Progenitor cell of endocrine pancreas (in vitro differentiated cells): ENCODE results near the gene ARHGEF33. TPM values are rescaled to one million over a fixed set of nuclear protein-coding genes. Genes with fewer than 3 reads are reported as not detected.
A peak's percentile ranks its signal among the peaks of the same experiment; 100 is the strongest.

Experiments used
- DNase-seq: peaks from one replicate; pipeline ENCODE4 v3.0.0; 2021; ENCODE audit warnings: low spot score; ENCODE audit not compliant: unreplicated experiment
- H3K27ac Mint-ChIP-seq: 2 replicates; pipeline ENCODE4 v1.8.0; 2021; ENCODE audit warnings: mild to moderate bottlenecking, moderate library complexity, mixed read lengths
- H3K27me3 Mint-ChIP-seq: 2 replicates; pipeline ENCODE4 v1.8.0; 2021; ENCODE audit warnings: mixed read lengths
- H3K36me3 Mint-ChIP-seq: 2 replicates; pipeline ENCODE4 v1.8.0; 2022; ENCODE audit warnings: mixed read lengths; ENCODE audit not compliant: insufficient read depth
- H3K4me1 Mint-ChIP-seq: 2 replicates; pipeline ENCODE4 v1.8.0; 2021; ENCODE audit warnings: low read depth, mixed read lengths
- H3K4me3 Mint-ChIP-seq: 2 replicates; pipeline ENCODE4 v1.8.0; 2021; ENCODE audit warnings: low read depth, mild to moderate bottlenecking, moderate library complexity, mixed read lengths
- H3K9me3 Mint-ChIP-seq: 2 replicates; pipeline ENCODE4 v1.8.0; 2021; ENCODE audit warnings: low read depth, mixed read lengths
- total RNA-seq: library from RNA; stranded (reverse); gene quantifications from 2 replicates; pipeline ENCODE4 v1.2.1, GENCODE V29; 2021
- TF ChIP-seq, protein P1 (sequence below): fragments of 200-600 bp; sonication (generic); IDR thresholded peaks from one replicate; pipeline ENCODE4 v1.5.0; 2021; ENCODE audit warnings: antibody characterized with exemption, mild to moderate bottlenecking; ENCODE audit not compliant: unreplicated experiment

Gene ARHGEF33
- total RNA-seq, 1 donor from 2014 or later = 1.4 TPM

DNA sequence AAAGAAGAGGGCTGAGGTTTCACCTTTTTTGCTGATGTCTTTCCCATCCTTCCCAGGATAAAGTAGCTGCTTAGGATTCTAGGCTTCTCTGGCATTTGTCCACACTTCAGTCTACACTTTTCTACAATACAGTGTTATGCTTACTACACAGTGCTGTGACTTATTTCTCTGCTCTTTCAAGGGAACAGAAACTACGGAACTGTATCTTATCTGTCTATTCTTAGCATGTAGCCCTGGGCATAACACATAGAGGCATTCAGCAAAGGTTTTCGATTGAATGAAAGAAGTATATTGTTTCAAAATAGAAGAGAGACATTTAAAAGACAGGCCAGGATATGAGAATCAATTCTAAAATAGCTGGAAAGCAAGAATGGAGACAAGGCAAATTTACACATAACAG lies 110.9 kb downstream of the ARHGEF33 start:
- no peaks in the 10 kb centered on the region for H3K27me3 Mint-ChIP-seq
- H3K4me3 Mint-ChIP-seq = no peak overlapping the region
- no peaks in the 10 kb centered on the region for H3K9me3 Mint-ChIP-seq
- TF ChIP-seq, protein P1, sequence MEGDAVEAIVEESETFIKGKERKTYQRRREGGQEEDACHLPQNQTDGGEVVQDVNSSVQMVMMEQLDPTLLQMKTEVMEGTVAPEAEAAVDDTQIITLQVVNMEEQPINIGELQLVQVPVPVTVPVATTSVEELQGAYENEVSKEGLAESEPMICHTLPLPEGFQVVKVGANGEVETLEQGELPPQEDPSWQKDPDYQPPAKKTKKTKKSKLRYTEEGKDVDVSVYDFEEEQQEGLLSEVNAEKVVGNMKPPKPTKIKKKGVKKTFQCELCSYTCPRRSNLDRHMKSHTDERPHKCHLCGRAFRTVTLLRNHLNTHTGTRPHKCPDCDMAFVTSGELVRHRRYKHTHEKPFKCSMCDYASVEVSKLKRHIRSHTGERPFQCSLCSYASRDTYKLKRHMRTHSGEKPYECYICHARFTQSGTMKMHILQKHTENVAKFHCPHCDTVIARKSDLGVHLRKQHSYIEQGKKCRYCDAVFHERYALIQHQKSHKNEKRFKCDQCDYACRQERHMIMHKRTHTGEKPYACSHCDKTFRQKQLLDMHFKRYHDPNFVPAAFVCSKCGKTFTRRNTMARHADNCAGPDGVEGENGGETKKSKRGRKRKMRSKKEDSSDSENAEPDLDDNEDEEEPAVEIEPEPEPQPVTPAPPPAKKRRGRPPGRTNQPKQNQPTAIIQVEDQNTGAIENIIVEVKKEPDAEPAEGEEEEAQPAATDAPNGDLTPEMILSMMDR = no peak
- H3K27ac Mint-ChIP-seq = no peak overlapping the region
- H3K36me3 Mint-ChIP-seq = peaks cover 24% of the 10 kb centered on the region
- DNase-seq = no peak
- no peaks in the 10 kb centered on the region for H3K4me1 Mint-ChIP-seq

DNA sequence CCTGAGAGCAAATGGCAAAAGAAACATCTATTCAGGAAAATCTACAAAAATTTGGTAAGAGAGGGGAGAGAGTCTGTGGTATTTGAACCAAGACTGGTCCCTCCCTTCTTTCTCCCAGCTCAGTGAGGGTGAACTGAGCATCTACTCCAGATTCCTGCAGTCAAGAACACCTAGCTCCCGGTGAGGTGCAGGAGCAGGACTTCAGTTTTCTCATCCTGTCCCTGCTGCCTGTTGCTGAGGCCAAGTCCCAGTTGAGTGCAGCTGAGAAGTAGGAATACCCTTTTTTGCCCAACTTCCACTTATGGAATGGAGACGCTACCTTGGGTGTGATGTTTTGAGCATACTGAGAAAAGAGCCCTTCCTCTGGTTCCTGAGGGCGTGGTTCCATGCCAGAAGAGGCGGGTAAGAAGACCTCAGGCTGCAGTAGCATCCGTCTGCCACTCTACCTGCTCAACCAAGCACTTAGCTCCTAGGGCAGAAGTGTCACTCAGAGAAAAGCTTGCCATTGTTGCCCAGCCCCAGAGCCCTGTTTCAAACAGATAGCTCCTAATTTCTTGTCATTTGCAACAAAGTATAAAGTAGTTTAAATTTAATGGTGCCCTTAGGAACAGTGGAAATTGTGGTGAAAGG lies 118.3 kb downstream of the ARHGEF33 start:
- H3K4me3 Mint-ChIP-seq = no peak overlapping the region
- TF ChIP-seq, protein P1 = no peak
- no peak overlapping the region for H3K27ac Mint-ChIP-seq
- no peaks in the 10 kb centered on the region for H3K27me3 Mint-ChIP-seq
- no peak for DNase-seq
- H3K9me3 Mint-ChIP-seq = no peaks in the 10 kb centered on the region
- peaks cover 25% of the 10 kb centered on the region for H3K36me3 Mint-ChIP-seq
- peaks cover 5% of the 10 kb centered on the region for H3K4me1 Mint-ChIP-seq

DNA sequence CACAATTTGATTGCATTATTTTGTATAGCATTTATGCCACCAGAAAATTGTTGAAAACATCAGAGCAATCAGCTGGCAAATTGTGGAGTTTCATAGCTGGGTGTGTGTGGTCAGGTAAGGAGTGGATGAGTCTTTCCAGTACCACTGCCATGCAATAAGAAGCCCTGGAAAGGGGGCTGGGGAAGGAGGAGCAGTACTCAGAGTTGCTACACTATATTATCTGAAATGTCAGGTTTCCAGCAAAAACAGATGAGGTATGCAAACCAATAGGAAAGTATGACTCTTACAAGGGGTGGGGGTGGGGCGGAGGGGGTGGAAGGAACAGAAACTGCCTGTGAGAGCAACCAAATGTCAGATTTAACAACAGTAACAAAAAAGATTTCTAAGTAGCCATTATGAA lies 119.0 kb downstream of the ARHGEF33 start:
- TF ChIP-seq, protein P1 = no peak
- no peak overlapping the region for H3K27ac Mint-ChIP-seq
- H3K36me3 Mint-ChIP-seq = peaks cover 29% of the 10 kb centered on the region

DNA sequence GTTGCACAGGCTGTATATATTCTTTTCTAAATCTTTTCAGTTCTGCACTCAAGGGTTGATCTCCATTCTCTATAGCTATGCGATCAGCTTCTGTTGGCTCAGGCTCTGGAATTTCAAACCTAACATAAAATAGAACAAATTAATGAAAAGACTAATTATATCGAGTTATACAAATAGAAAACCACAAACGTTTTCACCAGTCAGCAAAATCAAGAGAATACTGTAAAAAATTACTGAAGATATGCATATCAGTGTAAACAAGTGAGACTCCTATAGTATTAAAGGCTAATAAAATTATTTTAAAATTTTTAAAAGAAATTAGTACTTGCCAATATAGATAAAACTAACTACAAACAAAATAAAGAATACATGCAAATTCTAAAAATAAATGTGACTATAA lies 124.2 kb downstream of the ARHGEF33 start:
- H3K27ac Mint-ChIP-seq = no peak overlapping the region
- H3K27me3 Mint-ChIP-seq = no peaks in the 10 kb centered on the region
- H3K36me3 Mint-ChIP-seq = peaks cover 16% of the 10 kb centered on the region

More for the DNA sequence above, 119.0 kb downstream of the ARHGEF33 start:
- DNase-seq = no peak
- Mint-ChIP-seq H3K9me3 (no peaks in the 10 kb centered on the region), H3K4me3 (no peak overlapping the region), H3K27me3 (no peaks in the 10 kb centered on the region), H3K4me1 (peaks cover 5% of the 10 kb centered on the region)

DNA sequence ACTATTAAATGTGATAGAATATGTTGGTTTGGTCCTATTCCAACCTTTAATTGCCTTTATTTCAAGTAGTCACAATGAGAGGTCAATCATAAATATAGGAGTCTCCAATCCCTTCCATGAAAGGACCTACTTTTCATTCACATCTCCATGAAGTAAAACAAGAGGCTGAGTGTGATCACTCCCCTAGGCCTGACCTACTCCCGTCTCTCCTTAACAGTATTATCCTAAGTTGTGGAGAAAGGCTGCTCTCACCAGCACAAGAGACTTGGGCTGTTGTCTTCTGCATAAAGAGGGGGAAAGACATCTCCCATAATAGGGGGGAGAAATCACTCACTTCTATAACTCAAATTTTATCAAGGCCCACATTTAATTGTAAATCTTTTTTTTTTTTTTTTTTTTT lies 125.7 kb downstream of the ARHGEF33 start:
- DNase-seq = no peak
- TF ChIP-seq, protein P1 = no peak
- H3K4me3 Mint-ChIP-seq = no peak overlapping the region
- H3K9me3 Mint-ChIP-seq = no peaks in the 10 kb centered on the region
- H3K27me3 Mint-ChIP-seq = no peaks in the 10 kb centered on the region
- peaks cover 11% of the 10 kb centered on the region for H3K36me3 Mint-ChIP-seq
- H3K4me1 Mint-ChIP-seq = no peaks in the 10 kb centered on the region
- H3K27ac Mint-ChIP-seq = peak overlapping the region; percentile 77

More for the DNA sequence above, 124.2 kb downstream of the ARHGEF33 start:
- no peak for DNase-seq
- Mint-ChIP-seq H3K9me3 (no peaks in the 10 kb centered on the region), H3K4me3 (no peak overlapping the region), H3K4me1 (peaks cover 1% of the 10 kb centered on the region)
- TF ChIP-seq, protein P1 = no peak
